ENCODE results near the gene UGT1A8.

UGT1A8 gene

GRCh38 chr2:233706720-233707119 is 89.3 kb downstream of the UGT1A8 start:
- Histone ChIP-seq H3K27ac (ENCODE audit: low read depth, low read length, poor library complexity, severe bottlenecking) (no peak overlapping the region), H3K4me1 (ENCODE audit: insufficient read depth, low read length, severe bottlenecking) (no peaks in the 10 kb centered on the region), H3K4me3 (ENCODE audit: low read depth, low read length, poor library complexity, severe bottlenecking) (no peak overlapping the region), H3K9ac (ENCODE audit: low read length) (no peak overlapping the region), H3K27me3 (ENCODE audit: insufficient read depth, low read length) (no peaks in the 10 kb centered on the region), H2AFZ (ENCODE audit: low read length) (no peak overlapping the region), H3K36me3 (ENCODE audit: insufficient read depth, low read length) (no peaks in the 10 kb centered on the region; the same call in 1 of the 2 replicates), H3F3A (ENCODE audit: insufficient read depth, low read length) (no peaks in the 10 kb centered on the region), H3K79me2 (ENCODE audit: insufficient read depth, low read length) (no peaks in the 10 kb centered on the region), H4K20me1 (ENCODE audit: insufficient read depth, low read length) (no peaks in the 10 kb centered on the region), H3K9me2 (ENCODE audit: low read depth, low read length) (no peaks in the 10 kb centered on the region), H3K9me3 (ENCODE audit: low read length) (no peaks in the 10 kb centered on the region), H3K4me2 (ENCODE audit: low read length) (no peak overlapping the region)
- TF ChIP-seq EZH2 (IDR thresholded peaks at IDR 0.05; ENCODE audit: borderline replicate concordance, low read length) (no peak), CTCF (IDR thresholded peaks at IDR 0.05; ENCODE audit: low read length) (no peak)

GRCh38 chr2:233707940-233708644 is 90.7 kb downstream of the UGT1A8 start:
- Histone ChIP-seq H3K36me3 (ENCODE audit: insufficient read depth, low read length) (no peaks in the 10 kb centered on the region; the same call in 1 of the 2 replicates), H3K9me3 (ENCODE audit: low read length) (no peaks in the 10 kb centered on the region), H3K9me2 (ENCODE audit: low read depth, low read length) (no peaks in the 10 kb centered on the region), H3K4me3 (ENCODE audit: low read depth, low read length, poor library complexity, severe bottlenecking) (no peak overlapping the region), H3K27me3 (ENCODE audit: insufficient read depth, low read length) (no peaks in the 10 kb centered on the region), H3K9ac (ENCODE audit: low read length) (no peak overlapping the region), H3K79me2 (ENCODE audit: insufficient read depth, low read length) (no peaks in the 10 kb centered on the region), H4K20me1 (ENCODE audit: insufficient read depth, low read length) (no peaks in the 10 kb centered on the region), H3K27ac (ENCODE audit: low read depth, low read length, poor library complexity, severe bottlenecking) (no peak overlapping the region), H2AFZ (ENCODE audit: low read length) (no peak overlapping the region), H3F3A (ENCODE audit: insufficient read depth, low read length) (no peaks in the 10 kb centered on the region), H3K4me2 (ENCODE audit: low read length) (no peak overlapping the region), H3K4me1 (ENCODE audit: insufficient read depth, low read length, severe bottlenecking) (no peaks in the 10 kb centered on the region)
- TF ChIP-seq CTCF (IDR thresholded peaks at IDR 0.05; ENCODE audit: low read length) (no peak), EZH2 (IDR thresholded peaks at IDR 0.05; ENCODE audit: borderline replicate concordance, low read length) (no peak)

- Histone ChIP-seq H3K4me2 (ENCODE audit: low read length) (no peak overlapping the region), H3K27ac (ENCODE audit: low read depth, low read length, poor library complexity, severe bottlenecking) (no peak overlapping the region), H3K27me3 (ENCODE audit: insufficient read depth, low read length) (no peaks in the 10 kb centered on the region)
These were observed 91.5 kb downstream of the UGT1A8 start for GRCh38 chr2:233708942-233709341.

More at GRCh38 chr2:233708942-233709341, 91.5 kb downstream of the UGT1A8 start:
- no peak overlapping the region for H2AFZ ChIP-seq (ENCODE audit: low read length)
- H3K4me1 ChIP-seq (ENCODE audit: insufficient read depth, low read length, severe bottlenecking): no peaks in the 10 kb centered on the region
- no peaks in the 10 kb centered on the region for H3K36me3 ChIP-seq (ENCODE audit: insufficient read depth, low read length)
- H3F3A ChIP-seq (ENCODE audit: insufficient read depth, low read length): no peaks in the 10 kb centered on the region
- H4K20me1 ChIP-seq (ENCODE audit: insufficient read depth, low read length): no peaks in the 10 kb centered on the region
- no peaks in the 10 kb centered on the region for H3K9me2 ChIP-seq (ENCODE audit: low read depth, low read length)
- TF ChIP-seq EZH2 (IDR thresholded peaks at IDR 0.05; ENCODE audit: borderline replicate concordance, low read length) (no peak), CTCF (IDR thresholded peaks at IDR 0.05; ENCODE audit: low read length) (no peak)
- H3K9ac ChIP-seq (ENCODE audit: low read length): no peak overlapping the region
- H3K4me3 ChIP-seq (ENCODE audit: low read depth, low read length, poor library complexity, severe bottlenecking): no peak overlapping the region
- H3K79me2 ChIP-seq (ENCODE audit: insufficient read depth, low read length): no peaks in the 10 kb centered on the region
- H3K9me3 ChIP-seq (ENCODE audit: low read length): no peaks in the 10 kb centered on the region
